Fibroblast of villous mesenchyme (primary cell): Measurements from ENCODE around the gene TMIGD2. TPM values are rescaled to one million over a fixed set of nuclear protein-coding genes. Genes with fewer than 3 reads are reported as not detected.
A peak's percentile ranks its signal among the peaks of the same experiment; 100 is the strongest.

Experiments
- DNase-seq: peaks from one replicate; pipeline ENCODE4 v3.0.0-alpha.2; 2010; ENCODE audit warnings: low read depth
- H3K4me3 ChIP-seq: 2 replicates; pipeline ENCODE4 v1.5.1; 2011; ENCODE audit warnings: low read depth, mild to moderate bottlenecking, low read length
- CTCF ChIP-seq: IDR thresholded peaks from 2 replicates; pipeline ENCODE4 v1.5.1; 2012; ENCODE audit warnings: low read depth, mild to moderate bottlenecking, low read length; ENCODE audit not compliant: insufficient read depth
- total RNA-seq: library from RNA; depleted of rRNA; stranded (reverse); fragments of >200 nt; gene quantifications from 2 replicates; pipeline ENCODE4 v1.2.3, GENCODE V29; 2012

The TMIGD2 gene
- total RNA-seq, 1 donor = not detected

- no peak for DNase-seq
- no peak overlapping the region for H3K4me3 ChIP-seq
- TF ChIP-seq CTCF = no peak
These were observed 16.3 kb upstream of the TMIGD2 start for GRCh38 chr19:4318460-4318859.

GRCh38 chr19:4316956-4317355 is 14.8 kb upstream of the TMIGD2 start:
- H3K4me3 ChIP-seq = no peak overlapping the region
- DNase-seq = peak; percentile 13
- no peak for TF ChIP-seq CTCF

GRCh38 chr19:4313847-4314490 is 11.8 kb upstream of the TMIGD2 start:
- no peak overlapping the region for H3K4me3 ChIP-seq
- DNase-seq = peak; percentile 26
- TF ChIP-seq CTCF = no peak

- no peak overlapping the region for H3K4me3 ChIP-seq
- no peak for DNase-seq
- TF ChIP-seq CTCF = no peak
These were observed 8.3 kb upstream of the TMIGD2 start for GRCh38 chr19:4310247-4311121.

- TF ChIP-seq CTCF = no peak
- H3K4me3 ChIP-seq = no peak overlapping the region
- no peak for DNase-seq
These were observed 3.5 kb upstream of the TMIGD2 start for GRCh38 chr19:4305659-4306058.

- DNase-seq = no peak
- no peak for TF ChIP-seq CTCF
- H3K4me3 ChIP-seq = no peak overlapping the region
These were observed 3.0 kb upstream of the TMIGD2 start for GRCh38 chr19:4305257-4305612.
